ENCODE data around the gene SLC8A1. TPM values are rescaled to one million over a fixed set of nuclear protein-coding genes. Genes with fewer than 3 reads are reported as not detected.

Gene SLC8A1
- total and polyA plus RNA-seq, 2 donors from 2014 or later, result 12.9 to 33.9 TPM

DNA sequence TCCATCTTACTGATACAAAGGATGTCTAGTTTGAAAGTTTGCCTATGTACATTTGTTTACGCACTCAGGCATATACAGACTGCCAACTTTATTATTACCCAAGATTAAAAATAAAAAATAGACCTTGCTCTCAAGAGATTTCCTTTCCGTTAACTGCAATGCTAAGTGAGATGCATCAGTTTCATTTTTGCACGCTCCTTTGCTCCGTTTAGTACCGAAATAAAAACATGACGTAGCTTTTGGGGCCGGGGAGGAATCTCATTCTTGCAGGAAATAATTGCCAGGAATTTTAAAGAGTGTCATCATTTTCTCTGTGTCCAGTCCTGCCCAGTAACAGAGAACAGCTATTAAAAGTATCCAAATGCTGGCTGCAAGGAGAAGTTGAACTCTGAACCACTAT, 169.5 kb downstream of the SLC8A1 start:
- TF ChIP-seq, protein P1, sequence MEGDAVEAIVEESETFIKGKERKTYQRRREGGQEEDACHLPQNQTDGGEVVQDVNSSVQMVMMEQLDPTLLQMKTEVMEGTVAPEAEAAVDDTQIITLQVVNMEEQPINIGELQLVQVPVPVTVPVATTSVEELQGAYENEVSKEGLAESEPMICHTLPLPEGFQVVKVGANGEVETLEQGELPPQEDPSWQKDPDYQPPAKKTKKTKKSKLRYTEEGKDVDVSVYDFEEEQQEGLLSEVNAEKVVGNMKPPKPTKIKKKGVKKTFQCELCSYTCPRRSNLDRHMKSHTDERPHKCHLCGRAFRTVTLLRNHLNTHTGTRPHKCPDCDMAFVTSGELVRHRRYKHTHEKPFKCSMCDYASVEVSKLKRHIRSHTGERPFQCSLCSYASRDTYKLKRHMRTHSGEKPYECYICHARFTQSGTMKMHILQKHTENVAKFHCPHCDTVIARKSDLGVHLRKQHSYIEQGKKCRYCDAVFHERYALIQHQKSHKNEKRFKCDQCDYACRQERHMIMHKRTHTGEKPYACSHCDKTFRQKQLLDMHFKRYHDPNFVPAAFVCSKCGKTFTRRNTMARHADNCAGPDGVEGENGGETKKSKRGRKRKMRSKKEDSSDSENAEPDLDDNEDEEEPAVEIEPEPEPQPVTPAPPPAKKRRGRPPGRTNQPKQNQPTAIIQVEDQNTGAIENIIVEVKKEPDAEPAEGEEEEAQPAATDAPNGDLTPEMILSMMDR (IDR thresholded peaks at IDR 0.05; ENCODE audit: borderline replicate concordance, extremely low read depth, insufficient read depth), result no peak
- no peak overlapping the region for H3K9ac ChIP-seq (ENCODE audit: low read length in 3 of 3)
- FAIRE-seq, result no peak

DNA sequence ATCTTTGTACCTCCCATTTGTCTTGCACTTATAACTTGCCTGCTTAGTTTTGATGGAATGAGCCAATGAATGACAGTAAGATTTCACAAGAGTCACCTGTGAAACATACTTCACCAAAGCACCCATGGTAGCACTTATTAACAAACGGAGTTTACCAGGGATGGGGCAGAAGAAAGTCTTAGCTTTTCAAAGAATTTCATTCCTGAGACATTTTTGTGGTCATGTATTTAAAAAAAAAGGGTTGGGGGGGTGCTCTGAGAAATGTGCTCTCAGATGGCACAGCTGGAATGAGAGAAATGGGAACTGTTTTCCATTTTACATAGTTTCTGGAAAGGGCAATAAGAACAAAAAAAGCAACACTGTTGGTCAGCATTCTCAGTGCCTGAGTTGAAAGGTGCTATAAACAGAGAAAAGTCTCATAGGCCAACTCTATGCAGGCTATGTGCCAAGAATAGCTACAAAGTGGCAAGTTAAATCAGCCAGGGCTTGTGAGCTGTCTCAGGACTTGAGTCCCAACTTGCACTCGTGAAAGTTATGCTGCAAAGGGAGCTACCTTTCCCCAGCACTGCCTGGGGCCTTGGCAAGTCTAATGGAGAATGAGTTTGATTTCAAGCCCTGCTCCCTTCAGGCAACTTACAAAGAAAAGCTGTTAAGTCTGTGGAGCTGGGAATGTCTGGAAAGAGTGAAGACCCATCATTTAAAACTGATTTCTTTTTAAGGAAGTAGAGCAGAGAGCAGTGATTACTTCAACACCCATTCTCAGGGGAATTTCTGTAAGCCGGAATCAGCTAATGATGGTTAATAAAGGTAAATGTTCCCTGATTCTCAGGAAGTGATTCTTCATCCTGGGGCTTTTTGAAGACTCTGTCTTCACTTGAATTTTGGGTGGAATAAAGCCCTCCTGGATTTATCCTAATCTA, 170.6 kb downstream of the SLC8A1 start:
- FAIRE-seq (no peak), DNase-seq (peak in 2 of 5 donors; percentile 35 to 61)
- Histone ChIP-seq H3K27me3 (ENCODE audit: control insufficient read depth, insufficient read depth, low read length) (no peaks in the 10 kb centered on the region), H3K4me1 (ENCODE audit: control insufficient read depth in 2 of 3, insufficient read depth in 2 of 3, low read depth in 1 of 3, low read length in 3 of 3) (peaks cover 0 to 6% (median 3%) of the 10 kb centered on the region in 3 donors), H3K4me3 (ENCODE audit: low read length in 3 of 3) (no peak overlapping the region), H3K9me3 (ENCODE audit: control insufficient read depth in 2 of 3, insufficient read depth in 1 of 3, low read length in 3 of 3) (no peaks in the 10 kb centered on the region), H3K27ac (ENCODE audit: low read depth in 2 of 2, low read length in 2 of 2) (peak overlapping the region in 1 of 2 donors; percentile 63), H3K9ac (ENCODE audit: low read length in 3 of 3) (no peak overlapping the region), H3K36me3 (ENCODE audit: control insufficient read depth in 2 of 3, insufficient read depth in 3 of 3, low read length in 3 of 3) (no peaks in the 10 kb centered on the region)
- intact Hi-C loops (cut with DNase I), result no loop called here
- TF ChIP-seq, protein P1 (IDR thresholded peaks at IDR 0.05; ENCODE audit: borderline replicate concordance, extremely low read depth, insufficient read depth), result no peak

More for the DNA sequence above, 169.5 kb downstream of the SLC8A1 start:
- Histone ChIP-seq H3K4me1 (ENCODE audit: control insufficient read depth in 2 of 3, insufficient read depth in 2 of 3, low read depth in 1 of 3, low read length in 3 of 3) (peaks cover 0 to 6% (median 3%) of the 10 kb centered on the region in 3 donors), H3K4me3 (ENCODE audit: low read length in 3 of 3) (peak overlapping the region in 1 of 3 donors; percentile 40), H3K9me3 (ENCODE audit: control insufficient read depth in 2 of 3, insufficient read depth in 1 of 3, low read length in 3 of 3) (no peaks in the 10 kb centered on the region), H3K27me3 (ENCODE audit: control insufficient read depth, insufficient read depth, low read length) (no peaks in the 10 kb centered on the region), H3K36me3 (ENCODE audit: control insufficient read depth in 2 of 3, insufficient read depth in 3 of 3, low read length in 3 of 3) (no peaks in the 10 kb centered on the region), H3K27ac (ENCODE audit: low read depth in 2 of 2, low read length in 2 of 2) (no peak overlapping the region)
- intact Hi-C loops (cut with DNase I), result no loop called here
- no peak for DNase-seq

DNA sequence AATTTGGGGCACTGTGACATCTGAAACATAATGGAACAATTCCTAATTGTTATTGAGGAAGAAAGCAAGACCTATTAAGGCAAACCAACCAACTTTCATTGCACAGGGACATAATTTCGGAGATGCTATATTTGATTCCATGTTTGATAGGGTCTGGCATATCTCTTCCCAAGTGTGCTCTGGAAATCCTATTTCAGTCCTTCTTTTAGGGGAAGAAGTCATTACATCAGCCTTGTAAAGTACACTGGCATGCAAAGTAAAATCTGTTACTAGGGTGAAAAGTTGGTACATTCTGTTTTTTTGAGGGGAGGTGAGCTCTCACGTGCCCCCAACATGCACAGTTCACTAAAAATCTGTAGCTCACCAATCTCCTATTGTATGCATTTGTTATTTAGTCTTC, 172.4 kb downstream of the SLC8A1 start:
- no peak overlapping the region for H3K27ac ChIP-seq (ENCODE audit: low read depth in 2 of 2, low read length in 2 of 2)
- no peak overlapping the region for H3K4me3 ChIP-seq (ENCODE audit: low read length in 3 of 3)
- TF ChIP-seq, protein P1 (IDR thresholded peaks at IDR 0.05; ENCODE audit: borderline replicate concordance, extremely low read depth, insufficient read depth), result no peak
- FAIRE-seq (no peak), DNase-seq (no peak)
- no peak overlapping the region for H3K9ac ChIP-seq (ENCODE audit: low read length in 3 of 3)
- no peaks in the 10 kb centered on the region for H3K27me3 ChIP-seq (ENCODE audit: control insufficient read depth, insufficient read depth, low read length)
- H3K9me3 ChIP-seq (ENCODE audit: control insufficient read depth in 2 of 3, insufficient read depth in 1 of 3, low read length in 3 of 3), result no peaks in the 10 kb centered on the region
- intact Hi-C loops (cut with DNase I), result no loop called here
- H3K4me1 ChIP-seq (ENCODE audit: control insufficient read depth in 2 of 3, insufficient read depth in 2 of 3, low read depth in 1 of 3, low read length in 3 of 3), result peaks cover 0 to 6% (median 3%) of the 10 kb centered on the region in 3 donors
- H3K36me3 ChIP-seq (ENCODE audit: control insufficient read depth in 2 of 3, insufficient read depth in 3 of 3, low read length in 3 of 3), result no peaks in the 10 kb centered on the region

Data from kidney (tissue), 14 donors.